GM12878 (cell line): ENCODE measurements around the gene ATAD3A.
"Not testable (repeated sequence)": the region's sequence is repeated elsewhere in the genome, so short reads cannot be mapped to it uniquely, and the experiment has no call there.

Source experiments
- EZH2 ChIP-seq: IDR thresholded peaks from 2 replicates; pipeline ENCODE4 v1.6.1; 2012; ENCODE audit warnings: low read depth, mild to moderate bottlenecking, control low read depth, inconsistent platforms, low read length, borderline replicate concordance; ENCODE audit not compliant: control insufficient read depth
- FOXM1 ChIP-seq: IDR thresholded peaks from 2 replicates; pipeline ENCODE4 v1.6.1; 2012; ENCODE audit warnings: low read depth, mild to moderate bottlenecking, inconsistent platforms, low read length, moderate library complexity
- KAT2A ChIP-seq: conservative IDR thresholded peaks from 2 replicates; pipeline ENCODE4 v1.6.1; 2011; ENCODE audit warnings: low read depth, low read length; ENCODE audit not compliant: control insufficient read depth
- POLR2AphosphoS5 ChIP-seq: IDR thresholded peaks from 2 replicates; pipeline ENCODE4 v1.6.1; 2011; ENCODE audit warnings: mild to moderate bottlenecking, low read length, inconsistent platforms
- TF ChIP-seq, protein P1 (sequence below), 3 experiments: IDR thresholded peaks in 2 of 3; conservative IDR thresholded peaks in 1 of 3; 2 replicates each; pipeline ENCODE4 v1.5.1; 2011; ENCODE audit warnings: low read depth in 3 of 3, low read length in 3 of 3, mild to moderate bottlenecking in 3 of 3, control low read depth in 2 of 3, moderate library complexity in 2 of 3, inconsistent platforms in 1 of 3, mixed read lengths in 1 of 3; ENCODE audit not compliant: control insufficient read depth in 2 of 3, insufficient read depth in 1 of 3; ENCODE audit errors: extremely low read depth in 1 of 3
- TF ChIP-seq, protein P2 (sequence below): IDR thresholded peaks from 2 replicates; pipeline ENCODE4 v1.6.1; 2012; ENCODE audit warnings: mild to moderate bottlenecking, low read depth, low read length
- TF ChIP-seq, protein P3 (sequence below): IDR thresholded peaks from 2 replicates; pipeline ENCODE4 v1.6.1; 2012; ENCODE audit warnings: low read depth, low read length, improper control_type of control experiment
- TF ChIP-seq, protein P4 (sequence below): IDR thresholded peaks from 2 replicates; pipeline ENCODE4 v1.6.1; 2011; ENCODE audit warnings: low read depth, low read length, improper control_type of control experiment, borderline replicate concordance
- TF ChIP-seq, protein P5 (sequence below): IDR thresholded peaks from 2 replicates; pipeline ENCODE4 v1.6.1; 2011; ENCODE audit warnings: low read depth, mild to moderate bottlenecking, low read length, moderate library complexity, borderline replicate concordance; ENCODE audit errors: extremely low read depth

DNA sequence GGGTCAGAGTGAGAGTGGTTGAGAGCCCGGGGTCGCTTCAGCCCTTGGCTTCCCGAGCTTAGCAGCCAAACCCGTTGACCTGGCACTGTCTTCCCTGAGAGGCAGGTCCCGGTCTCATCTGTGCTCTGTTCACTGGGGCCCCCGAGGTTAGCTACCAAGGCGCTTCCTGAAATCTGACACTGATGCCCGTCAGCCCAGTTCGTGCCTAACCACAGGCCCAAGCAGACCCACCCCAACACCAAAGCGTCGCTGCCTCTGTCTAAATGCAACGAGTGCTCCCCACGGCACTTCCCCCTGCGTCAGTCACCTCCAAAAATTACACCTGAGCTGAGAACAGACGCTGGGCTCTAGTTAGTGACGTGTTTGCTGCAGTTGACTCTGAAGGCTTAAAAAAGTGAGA, 2.4 kb downstream of the ATAD3A start:
- TF ChIP-seq, protein P1, sequence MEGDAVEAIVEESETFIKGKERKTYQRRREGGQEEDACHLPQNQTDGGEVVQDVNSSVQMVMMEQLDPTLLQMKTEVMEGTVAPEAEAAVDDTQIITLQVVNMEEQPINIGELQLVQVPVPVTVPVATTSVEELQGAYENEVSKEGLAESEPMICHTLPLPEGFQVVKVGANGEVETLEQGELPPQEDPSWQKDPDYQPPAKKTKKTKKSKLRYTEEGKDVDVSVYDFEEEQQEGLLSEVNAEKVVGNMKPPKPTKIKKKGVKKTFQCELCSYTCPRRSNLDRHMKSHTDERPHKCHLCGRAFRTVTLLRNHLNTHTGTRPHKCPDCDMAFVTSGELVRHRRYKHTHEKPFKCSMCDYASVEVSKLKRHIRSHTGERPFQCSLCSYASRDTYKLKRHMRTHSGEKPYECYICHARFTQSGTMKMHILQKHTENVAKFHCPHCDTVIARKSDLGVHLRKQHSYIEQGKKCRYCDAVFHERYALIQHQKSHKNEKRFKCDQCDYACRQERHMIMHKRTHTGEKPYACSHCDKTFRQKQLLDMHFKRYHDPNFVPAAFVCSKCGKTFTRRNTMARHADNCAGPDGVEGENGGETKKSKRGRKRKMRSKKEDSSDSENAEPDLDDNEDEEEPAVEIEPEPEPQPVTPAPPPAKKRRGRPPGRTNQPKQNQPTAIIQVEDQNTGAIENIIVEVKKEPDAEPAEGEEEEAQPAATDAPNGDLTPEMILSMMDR (IDR thresholded peaks at IDR 0.05 in 2 of 3, conservative IDR thresholded peaks at IDR 0.05 in 1 of 3; ENCODE audit: control insufficient read depth in 2 of 3, extremely low read depth in 1 of 3, insufficient read depth in 1 of 3, low read depth in 3 of 3, low read length in 3 of 3): not testable (repeated sequence)
- TF ChIP-seq KAT2A, EZH2, FOXM1, POLR2AphosphoS5: not testable (repeated sequence)
- TF ChIP-seq, protein P2, sequence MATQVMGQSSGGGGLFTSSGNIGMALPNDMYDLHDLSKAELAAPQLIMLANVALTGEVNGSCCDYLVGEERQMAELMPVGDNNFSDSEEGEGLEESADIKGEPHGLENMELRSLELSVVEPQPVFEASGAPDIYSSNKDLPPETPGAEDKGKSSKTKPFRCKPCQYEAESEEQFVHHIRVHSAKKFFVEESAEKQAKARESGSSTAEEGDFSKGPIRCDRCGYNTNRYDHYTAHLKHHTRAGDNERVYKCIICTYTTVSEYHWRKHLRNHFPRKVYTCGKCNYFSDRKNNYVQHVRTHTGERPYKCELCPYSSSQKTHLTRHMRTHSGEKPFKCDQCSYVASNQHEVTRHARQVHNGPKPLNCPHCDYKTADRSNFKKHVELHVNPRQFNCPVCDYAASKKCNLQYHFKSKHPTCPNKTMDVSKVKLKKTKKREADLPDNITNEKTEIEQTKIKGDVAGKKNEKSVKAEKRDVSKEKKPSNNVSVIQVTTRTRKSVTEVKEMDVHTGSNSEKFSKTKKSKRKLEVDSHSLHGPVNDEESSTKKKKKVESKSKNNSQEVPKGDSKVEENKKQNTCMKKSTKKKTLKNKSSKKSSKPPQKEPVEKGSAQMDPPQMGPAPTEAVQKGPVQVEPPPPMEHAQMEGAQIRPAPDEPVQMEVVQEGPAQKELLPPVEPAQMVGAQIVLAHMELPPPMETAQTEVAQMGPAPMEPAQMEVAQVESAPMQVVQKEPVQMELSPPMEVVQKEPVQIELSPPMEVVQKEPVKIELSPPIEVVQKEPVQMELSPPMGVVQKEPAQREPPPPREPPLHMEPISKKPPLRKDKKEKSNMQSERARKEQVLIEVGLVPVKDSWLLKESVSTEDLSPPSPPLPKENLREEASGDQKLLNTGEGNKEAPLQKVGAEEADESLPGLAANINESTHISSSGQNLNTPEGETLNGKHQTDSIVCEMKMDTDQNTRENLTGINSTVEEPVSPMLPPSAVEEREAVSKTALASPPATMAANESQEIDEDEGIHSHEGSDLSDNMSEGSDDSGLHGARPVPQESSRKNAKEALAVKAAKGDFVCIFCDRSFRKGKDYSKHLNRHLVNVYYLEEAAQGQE: not testable (repeated sequence)
- TF ChIP-seq, protein P3, sequence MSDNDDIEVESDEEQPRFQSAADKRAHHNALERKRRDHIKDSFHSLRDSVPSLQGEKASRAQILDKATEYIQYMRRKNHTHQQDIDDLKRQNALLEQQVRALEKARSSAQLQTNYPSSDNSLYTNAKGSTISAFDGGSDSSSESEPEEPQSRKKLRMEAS: not testable (repeated sequence)
- TF ChIP-seq, protein P4, sequence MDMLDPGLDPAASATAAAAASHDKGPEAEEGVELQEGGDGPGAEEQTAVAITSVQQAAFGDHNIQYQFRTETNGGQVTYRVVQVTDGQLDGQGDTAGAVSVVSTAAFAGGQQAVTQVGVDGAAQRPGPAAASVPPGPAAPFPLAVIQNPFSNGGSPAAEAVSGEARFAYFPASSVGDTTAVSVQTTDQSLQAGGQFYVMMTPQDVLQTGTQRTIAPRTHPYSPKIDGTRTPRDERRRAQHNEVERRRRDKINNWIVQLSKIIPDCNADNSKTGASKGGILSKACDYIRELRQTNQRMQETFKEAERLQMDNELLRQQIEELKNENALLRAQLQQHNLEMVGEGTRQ: not testable (repeated sequence)
- TF ChIP-seq, protein P5, sequence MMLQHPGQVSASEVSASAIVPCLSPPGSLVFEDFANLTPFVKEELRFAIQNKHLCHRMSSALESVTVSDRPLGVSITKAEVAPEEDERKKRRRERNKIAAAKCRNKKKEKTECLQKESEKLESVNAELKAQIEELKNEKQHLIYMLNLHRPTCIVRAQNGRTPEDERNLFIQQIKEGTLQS: not testable (repeated sequence)
